BJ (cell line): Measurements from ENCODE around the gene ARCN1. TPM values are rescaled to one million over a fixed set of nuclear protein-coding genes. Genes with fewer than 3 reads are reported as not detected.

Experiments used
- CTCF ChIA-PET: fragments of 350-600 bp; formaldehyde crosslinking; extraction: SDS; loops from one replicate; lab custom pipeline; 2021; ENCODE audit warnings: antibody characterized with exemption, inconsistent platforms; lab: Yijun Ruan, JAX
- POLR2A ChIA-PET: fragments of 300-600 bp; sonication (Branson Sonifier 250); formaldehyde crosslinking; extraction: SDS; loops from one replicate; lab custom pipeline; 2021; ENCODE audit warnings: antibody characterized with exemption; lab: Charles Lee
- DNase-seq: peaks from one replicate; pipeline ENCODE4 v3.0.0-alpha.2; 2011; ENCODE audit warnings: low read depth
- H3K27me3 ChIP-seq: 2 replicates; pipeline ENCODE4 v1.6.0; 2011; ENCODE audit warnings: low read length; ENCODE audit not compliant: control insufficient read depth, insufficient read depth
- H3K36me3 ChIP-seq: 2 replicates; pipeline ENCODE4 v1.5.1; 2011; ENCODE audit warnings: low read length; ENCODE audit not compliant: control insufficient read depth, insufficient read depth
- H3K4me3 ChIP-seq: 2 replicates; pipeline ENCODE4 v1.5.1; 2011; ENCODE audit warnings: low read depth, mild to moderate bottlenecking, control low read depth, low read length
- polyA plus RNA-seq: library from polyadenylated mRNA; depleted of rRNA; stranded (reverse); fragments of >200 nt; gene quantifications from 2 replicates; pipeline ENCODE4 v1.2.3, GENCODE V29; 2011
- TF ChIP-seq, protein P1 (sequence below): IDR thresholded peaks from 2 replicates; pipeline ENCODE4 v1.5.1; 2011; ENCODE audit warnings: low read depth, mild to moderate bottlenecking, control low read depth, inconsistent platforms, low read length, moderate library complexity; ENCODE audit not compliant: insufficient read depth

ARCN1 gene
- polyA plus RNA-seq, 1 experiment = 206 TPM

DNA sequence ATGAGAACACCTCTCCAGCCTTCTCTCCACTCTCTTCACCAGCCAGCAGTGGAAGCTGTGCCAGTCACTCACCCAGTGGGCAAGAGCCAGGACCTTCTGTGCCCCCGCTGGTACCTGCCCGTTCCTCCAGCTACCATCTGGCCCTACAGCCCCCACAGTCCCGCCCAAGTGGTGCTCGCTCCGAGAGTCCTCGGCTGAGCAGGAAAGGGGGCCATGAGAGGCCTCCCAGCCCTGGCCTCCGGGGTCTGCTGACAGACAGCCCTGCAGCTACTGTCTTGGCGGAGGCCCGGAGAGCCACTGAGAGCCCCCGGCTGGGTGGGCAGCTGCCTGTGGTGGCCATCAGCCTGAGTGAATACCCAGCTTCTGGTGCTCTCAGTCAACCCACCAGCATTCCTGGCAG lies 55.4 kb downstream of the ARCN1 start:
- no peak overlapping the region for H3K4me3 ChIP-seq
- H3K36me3 ChIP-seq = peaks cover 55% of the 10 kb centered on the region
- POLR2A ChIA-PET = no interaction called here
- CTCF ChIA-PET = no interaction called here
- TF ChIP-seq, protein P1, sequence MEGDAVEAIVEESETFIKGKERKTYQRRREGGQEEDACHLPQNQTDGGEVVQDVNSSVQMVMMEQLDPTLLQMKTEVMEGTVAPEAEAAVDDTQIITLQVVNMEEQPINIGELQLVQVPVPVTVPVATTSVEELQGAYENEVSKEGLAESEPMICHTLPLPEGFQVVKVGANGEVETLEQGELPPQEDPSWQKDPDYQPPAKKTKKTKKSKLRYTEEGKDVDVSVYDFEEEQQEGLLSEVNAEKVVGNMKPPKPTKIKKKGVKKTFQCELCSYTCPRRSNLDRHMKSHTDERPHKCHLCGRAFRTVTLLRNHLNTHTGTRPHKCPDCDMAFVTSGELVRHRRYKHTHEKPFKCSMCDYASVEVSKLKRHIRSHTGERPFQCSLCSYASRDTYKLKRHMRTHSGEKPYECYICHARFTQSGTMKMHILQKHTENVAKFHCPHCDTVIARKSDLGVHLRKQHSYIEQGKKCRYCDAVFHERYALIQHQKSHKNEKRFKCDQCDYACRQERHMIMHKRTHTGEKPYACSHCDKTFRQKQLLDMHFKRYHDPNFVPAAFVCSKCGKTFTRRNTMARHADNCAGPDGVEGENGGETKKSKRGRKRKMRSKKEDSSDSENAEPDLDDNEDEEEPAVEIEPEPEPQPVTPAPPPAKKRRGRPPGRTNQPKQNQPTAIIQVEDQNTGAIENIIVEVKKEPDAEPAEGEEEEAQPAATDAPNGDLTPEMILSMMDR = no peak
- no peaks in the 10 kb centered on the region for H3K27me3 ChIP-seq
- no peak for DNase-seq

DNA sequence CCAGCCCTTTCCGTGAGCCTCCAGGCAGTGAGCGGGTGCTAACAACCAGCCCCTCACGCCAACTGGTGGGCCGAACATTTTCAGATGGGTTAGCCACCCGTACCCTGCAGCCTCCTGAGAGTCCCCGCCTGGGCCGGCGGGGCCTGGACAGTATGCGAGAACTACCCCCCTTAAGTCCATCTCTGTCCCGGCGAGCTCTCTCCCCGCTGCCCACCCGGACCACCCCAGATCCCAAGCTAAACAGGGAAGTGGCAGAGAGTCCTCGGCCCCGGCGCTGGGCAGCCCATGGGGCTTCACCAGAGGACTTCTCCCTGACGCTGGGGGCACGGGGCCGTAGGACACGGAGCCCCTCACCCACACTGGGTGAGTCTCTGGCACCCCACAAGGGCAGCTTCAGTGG lies 55.8 kb downstream of the ARCN1 start:
- ChIA-PET CTCF (no interaction called here), POLR2A (no interaction called here)
- no peak for DNase-seq
- Histone ChIP-seq H3K27me3 (no peaks in the 10 kb centered on the region), H3K4me3 (no peak overlapping the region), H3K36me3 (peaks cover 56% of the 10 kb centered on the region)
- TF ChIP-seq, protein P1 = no peak

DNA sequence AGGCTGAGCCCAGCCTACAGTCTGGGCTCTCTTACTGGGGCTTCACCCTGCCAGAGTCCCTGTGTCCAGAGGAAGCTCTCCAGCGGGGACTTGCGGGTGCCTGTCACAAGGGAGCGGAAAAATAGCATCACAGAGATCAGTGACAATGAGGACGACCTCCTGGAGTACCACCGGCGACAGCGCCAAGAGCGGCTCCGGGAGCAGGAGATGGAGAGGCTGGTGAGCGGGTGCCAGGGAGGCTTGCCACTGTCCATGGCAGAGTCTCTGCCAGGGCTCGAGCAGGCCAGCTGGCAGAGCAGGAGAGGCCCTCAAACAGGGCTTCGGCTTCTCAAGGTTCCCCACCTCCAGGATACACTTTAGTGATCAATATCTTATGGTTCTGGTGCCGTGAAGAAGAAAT lies 56.2 kb downstream of the ARCN1 start:
- H3K36me3 ChIP-seq = peaks cover 57% of the 10 kb centered on the region
- H3K4me3 ChIP-seq = no peak overlapping the region
- H3K27me3 ChIP-seq = no peaks in the 10 kb centered on the region
- ChIA-PET CTCF (interaction anchor here (1.2 to 1.4 kb wide), 3 partner anchors 21 to 61 kb away, joined by 3 to 5 read pairs (median 3); partner anchors contain the start of gene PHLDB1), POLR2A (no interaction called here)
- no peak for DNase-seq
- TF ChIP-seq, protein P1 = no peak

DNA sequence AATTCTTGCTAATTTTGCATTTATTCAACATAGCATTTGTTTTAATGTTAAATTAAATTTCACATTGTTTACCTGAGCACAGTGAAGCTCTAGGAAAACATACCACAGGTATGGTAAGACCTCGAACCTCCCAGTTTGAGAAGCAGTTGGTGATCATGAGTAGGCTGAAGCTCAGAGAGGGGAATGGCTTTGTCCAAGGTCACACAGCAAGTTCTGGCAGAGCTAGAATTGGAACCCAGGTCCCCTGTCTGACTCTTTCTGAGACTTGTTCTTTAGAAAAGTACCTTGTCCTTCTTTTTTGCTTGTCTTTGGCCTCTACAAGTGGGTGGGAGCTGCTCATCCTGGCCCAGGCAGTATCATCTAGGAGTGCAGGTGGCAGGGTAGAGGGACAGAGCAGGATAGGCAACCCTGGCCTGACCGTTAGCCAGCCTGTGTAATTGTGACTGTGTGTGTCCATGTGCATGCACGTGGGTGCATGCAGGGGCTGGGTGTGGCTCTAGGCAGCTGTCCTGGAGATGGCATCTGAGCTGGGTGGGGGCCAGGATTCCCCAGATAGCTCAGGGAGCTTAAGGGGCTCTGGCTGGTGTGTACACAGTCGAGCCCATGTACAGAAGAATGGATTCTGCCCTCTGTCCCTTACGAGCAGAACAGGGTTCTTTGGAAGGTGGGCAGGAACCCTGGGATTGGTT lies 56.8 kb downstream of the ARCN1 start:
- DNase-seq = no peak
- POLR2A ChIA-PET = no interaction called here
- TF ChIP-seq, protein P1 = no peak
- H3K36me3 ChIP-seq = peaks cover 56% of the 10 kb centered on the region
- H3K4me3 ChIP-seq = no peak overlapping the region
- no peaks in the 10 kb centered on the region for H3K27me3 ChIP-seq
- CTCF ChIA-PET = interaction anchor here (1.2 to 1.4 kb wide), 3 partner anchors 22 to 61 kb away, joined by 3 to 5 read pairs (median 3); partner anchors contain the start of gene PHLDB1

DNA sequence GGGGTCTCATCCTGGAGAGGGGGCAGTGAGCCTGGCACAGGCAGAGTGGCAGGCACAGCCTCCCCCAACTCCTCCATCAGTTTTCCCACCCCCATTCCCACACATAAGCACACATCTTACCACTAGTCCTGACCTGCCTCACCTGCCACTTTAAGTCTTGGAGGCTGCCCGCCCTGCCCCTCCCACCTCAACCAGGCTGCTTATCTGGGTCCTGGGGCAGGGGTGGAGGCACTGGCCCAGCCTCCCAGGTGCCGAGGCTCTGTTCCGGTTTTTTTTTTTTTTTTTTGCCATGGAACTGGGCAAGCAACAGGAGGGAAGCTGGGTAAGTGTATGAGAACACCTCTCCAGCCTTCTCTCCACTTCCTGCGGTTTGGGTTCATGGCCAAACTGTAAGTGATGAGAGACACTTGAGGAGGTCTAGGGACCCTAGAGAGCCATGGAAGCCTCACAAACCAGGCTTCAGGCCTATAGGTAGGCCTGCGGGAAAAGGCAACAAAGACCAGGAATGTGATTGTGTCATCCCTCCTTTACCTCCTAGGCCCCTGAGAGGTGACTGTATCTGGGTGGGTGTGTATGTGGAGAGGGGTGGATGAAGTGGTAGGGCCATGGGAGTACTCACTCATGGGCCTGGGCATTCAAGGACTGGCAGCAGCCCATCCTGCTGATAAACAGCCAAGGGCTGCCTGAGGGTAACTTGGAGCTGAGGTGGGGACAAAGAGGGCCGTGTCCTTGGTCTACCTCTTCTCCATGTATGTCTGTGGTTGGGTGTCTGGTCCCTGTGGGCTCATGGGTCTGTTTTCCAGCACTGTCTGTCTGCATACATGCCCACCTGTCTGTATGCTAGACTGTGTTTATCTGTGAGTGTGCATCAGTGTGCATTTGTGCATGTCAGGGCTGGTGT lies 57.8 kb downstream of the ARCN1 start:
- CTCF ChIA-PET = interaction anchor here (1.2 to 1.4 kb wide), 3 partner anchors 23 to 60 kb away, joined by 3 to 5 read pairs (median 3); partner anchors contain the start of gene PHLDB1
- H3K36me3 ChIP-seq = peaks cover 51% of the 10 kb centered on the region
- no peak for DNase-seq
- TF ChIP-seq, protein P1 = no peak
- H3K27me3 ChIP-seq = no peaks in the 10 kb centered on the region
- POLR2A ChIA-PET = no interaction called here
- H3K4me3 ChIP-seq = no peak overlapping the region
